Keratinocyte (primary cell): ENCODE measurements around the gene RNF8.

Experiments
- EZH2 ChIP-seq: IDR thresholded peaks from one replicate; pipeline ENCODE4 v1.6.1; 2012; ENCODE audit warnings: inconsistent platforms, mild to moderate bottlenecking, low read length, moderate library complexity
- TF ChIP-seq, protein P1 (sequence below), 3 experiments: IDR thresholded peaks in 1 of 3; conservative IDR thresholded peaks in 1 of 3; optimal IDR thresholded peaks in 1 of 3; 2 replicates in 2 of 3; 3 replicates in 1 of 3; pipeline versions ENCODE3 to v1.5.1; 2011; ENCODE audit warnings: low read length in 3 of 3, mild to moderate bottlenecking in 3 of 3, moderate library complexity in 2 of 3, control low read depth in 1 of 3, inconsistent platforms in 1 of 3; ENCODE audit not compliant: insufficient read depth in 2 of 3; ENCODE audit errors: extremely low read depth in 1 of 3

GRCh38 chr6:37339741-37340638 is 13.8 kb upstream of the RNF8 start:
- TF ChIP-seq, protein P1, sequence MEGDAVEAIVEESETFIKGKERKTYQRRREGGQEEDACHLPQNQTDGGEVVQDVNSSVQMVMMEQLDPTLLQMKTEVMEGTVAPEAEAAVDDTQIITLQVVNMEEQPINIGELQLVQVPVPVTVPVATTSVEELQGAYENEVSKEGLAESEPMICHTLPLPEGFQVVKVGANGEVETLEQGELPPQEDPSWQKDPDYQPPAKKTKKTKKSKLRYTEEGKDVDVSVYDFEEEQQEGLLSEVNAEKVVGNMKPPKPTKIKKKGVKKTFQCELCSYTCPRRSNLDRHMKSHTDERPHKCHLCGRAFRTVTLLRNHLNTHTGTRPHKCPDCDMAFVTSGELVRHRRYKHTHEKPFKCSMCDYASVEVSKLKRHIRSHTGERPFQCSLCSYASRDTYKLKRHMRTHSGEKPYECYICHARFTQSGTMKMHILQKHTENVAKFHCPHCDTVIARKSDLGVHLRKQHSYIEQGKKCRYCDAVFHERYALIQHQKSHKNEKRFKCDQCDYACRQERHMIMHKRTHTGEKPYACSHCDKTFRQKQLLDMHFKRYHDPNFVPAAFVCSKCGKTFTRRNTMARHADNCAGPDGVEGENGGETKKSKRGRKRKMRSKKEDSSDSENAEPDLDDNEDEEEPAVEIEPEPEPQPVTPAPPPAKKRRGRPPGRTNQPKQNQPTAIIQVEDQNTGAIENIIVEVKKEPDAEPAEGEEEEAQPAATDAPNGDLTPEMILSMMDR (optimal IDR thresholded peaks at IDR 0.05 in 1 of 3, IDR thresholded peaks at IDR 0.05 in 1 of 3, conservative IDR thresholded peaks at IDR 0.05 in 1 of 3; ENCODE audit: extremely low read depth in 1 of 3, insufficient read depth in 2 of 3, low read length in 3 of 3) = no peak
- TF ChIP-seq EZH2 = no peak
